ENCODE results near the gene UNK.

- TF ChIP-seq CTCF (IDR thresholded peaks at IDR 0.05), result no peak
- no peak for TF ChIP-seq POLR2A (IDR thresholded peaks at IDR 0.05)
- TF ChIP-seq EP300 (IDR thresholded peaks at IDR 0.05), result no peak
Measured at GRCh38 chr17:75853433-75853832, 68.8 kb downstream of the UNK start.
